ENCODE results near the gene FLAD1. TPM values are rescaled to one million over a fixed set of nuclear protein-coding genes. Genes with fewer than 3 reads are reported as not detected.

The FLAD1 gene
- total RNA-seq, 1 experiment from 2014 or later = 58.4 TPM

DNA sequence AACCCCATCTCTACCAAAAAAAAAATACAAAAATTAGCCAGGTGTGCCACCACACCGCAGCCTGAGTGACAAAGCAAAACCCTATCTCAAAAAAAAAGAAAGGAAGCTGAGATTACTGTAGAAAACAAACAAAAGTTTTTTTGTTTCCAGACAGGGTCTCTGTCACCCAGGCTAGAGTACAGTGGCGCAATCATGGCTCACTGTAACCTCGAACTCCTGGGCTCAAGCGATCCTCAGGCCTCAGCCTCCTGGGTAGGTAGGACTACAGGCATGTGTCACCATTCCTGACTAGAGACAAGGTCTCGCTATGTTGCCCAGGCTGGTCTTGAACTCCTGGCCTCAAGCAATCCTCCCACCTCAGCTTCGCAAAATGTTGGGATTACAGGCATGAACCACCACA, 18.8 kb upstream of the FLAD1 start:
- Histone ChIP-seq H3K4me2 (ENCODE audit: low read length) (no peak overlapping the region), H3K27me3 (ENCODE audit: insufficient read depth, low read length) (no peaks in the 10 kb centered on the region), H3K9ac (ENCODE audit: low read length) (no peak overlapping the region), H3K4me3 (replicated peaks in 1 of 2; ENCODE audit: low read depth in 1 of 2, low read length in 2 of 2) (no peak overlapping the region), H3K36me3 (ENCODE audit: control insufficient read depth in 1 of 2, insufficient read depth in 2 of 2, low read length in 2 of 2) (peaks cover 26 to 54% of the 10 kb centered on the region in 2 experiments; a peak in 3 of 4 replicates), H3K9me2 (ENCODE audit: insufficient read depth) (no peaks in the 10 kb centered on the region), H3K4me1 (ENCODE audit: control insufficient read depth in 1 of 2, insufficient read depth in 2 of 2, low read length in 2 of 2) (peaks cover 13 to 42% of the 10 kb centered on the region in 2 experiments), H3K27ac (ENCODE audit: low read depth, low read length) (peak overlapping the region; percentile 24), H3K9me3 (ENCODE audit: control insufficient read depth in 1 of 2, insufficient read depth in 1 of 2, low read depth in 1 of 2, low read length in 2 of 2) (no peaks in the 10 kb centered on the region), H3K79me2 (ENCODE audit: insufficient read depth, low read length) (peaks cover 53% of the 10 kb centered on the region), H4K20me1 (ENCODE audit: insufficient read depth) (no peaks in the 10 kb centered on the region), H2AFZ (ENCODE audit: low read depth, low read length, poor library complexity, severe bottlenecking) (no peak overlapping the region)
- ATAC-seq = no peak
- POLR2A ChIA-PET = interaction anchor here (1.0 to 1.4 kb wide), 2 partner anchors 8 to 9 kb away, joined by 3 to 5 read pairs; no protein-coding TSS in a partner anchor
- CTCF ChIA-PET = no interaction called here
- no TSS peak for BruUV-seq (replicated peaks)
- TF ChIP-seq JUND (IDR thresholded peaks at IDR 0.05) (no peak), POLR2A (IDR thresholded peaks at IDR 0.05; ENCODE audit: borderline replicate concordance, extremely low read depth, insufficient read depth, insufficient read length) (no peak), ZFX (IDR thresholded peaks at IDR 0.05) (no peak), SP1 (IDR thresholded peaks at IDR 0.05; ENCODE audit: low read depth) (no peak), CBX3 (IDR thresholded peaks at IDR 0.05; ENCODE audit: low read depth) (no peak), ZNF274 (IDR thresholded peaks at IDR 0.05; ENCODE audit: low read depth, low read length) (no peak), EZH2 (IDR thresholded peaks at IDR 0.05) (no peak), YY1 (IDR thresholded peaks at IDR 0.05; ENCODE audit: extremely low read depth, insufficient replicate concordance, low read depth, low read length) (no peak), SIN3A (IDR thresholded peaks at IDR 0.05; ENCODE audit: low read depth) (no peak), CTCF (IDR thresholded peaks at IDR 0.05 in 2 of 3, conservative IDR thresholded peaks at IDR 0.05 in 1 of 3; ENCODE audit: borderline replicate concordance in 1 of 3, insufficient read depth in 1 of 3, low read depth in 2 of 3, low read length in 2 of 3) (no peak), RAD21 (IDR thresholded peaks at IDR 0.05; ENCODE audit: low read depth) (no peak), SRF (IDR thresholded peaks at IDR 0.05; ENCODE audit: low read depth) (no peak)
- TF ChIP-seq, protein P1, sequence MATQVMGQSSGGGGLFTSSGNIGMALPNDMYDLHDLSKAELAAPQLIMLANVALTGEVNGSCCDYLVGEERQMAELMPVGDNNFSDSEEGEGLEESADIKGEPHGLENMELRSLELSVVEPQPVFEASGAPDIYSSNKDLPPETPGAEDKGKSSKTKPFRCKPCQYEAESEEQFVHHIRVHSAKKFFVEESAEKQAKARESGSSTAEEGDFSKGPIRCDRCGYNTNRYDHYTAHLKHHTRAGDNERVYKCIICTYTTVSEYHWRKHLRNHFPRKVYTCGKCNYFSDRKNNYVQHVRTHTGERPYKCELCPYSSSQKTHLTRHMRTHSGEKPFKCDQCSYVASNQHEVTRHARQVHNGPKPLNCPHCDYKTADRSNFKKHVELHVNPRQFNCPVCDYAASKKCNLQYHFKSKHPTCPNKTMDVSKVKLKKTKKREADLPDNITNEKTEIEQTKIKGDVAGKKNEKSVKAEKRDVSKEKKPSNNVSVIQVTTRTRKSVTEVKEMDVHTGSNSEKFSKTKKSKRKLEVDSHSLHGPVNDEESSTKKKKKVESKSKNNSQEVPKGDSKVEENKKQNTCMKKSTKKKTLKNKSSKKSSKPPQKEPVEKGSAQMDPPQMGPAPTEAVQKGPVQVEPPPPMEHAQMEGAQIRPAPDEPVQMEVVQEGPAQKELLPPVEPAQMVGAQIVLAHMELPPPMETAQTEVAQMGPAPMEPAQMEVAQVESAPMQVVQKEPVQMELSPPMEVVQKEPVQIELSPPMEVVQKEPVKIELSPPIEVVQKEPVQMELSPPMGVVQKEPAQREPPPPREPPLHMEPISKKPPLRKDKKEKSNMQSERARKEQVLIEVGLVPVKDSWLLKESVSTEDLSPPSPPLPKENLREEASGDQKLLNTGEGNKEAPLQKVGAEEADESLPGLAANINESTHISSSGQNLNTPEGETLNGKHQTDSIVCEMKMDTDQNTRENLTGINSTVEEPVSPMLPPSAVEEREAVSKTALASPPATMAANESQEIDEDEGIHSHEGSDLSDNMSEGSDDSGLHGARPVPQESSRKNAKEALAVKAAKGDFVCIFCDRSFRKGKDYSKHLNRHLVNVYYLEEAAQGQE (IDR thresholded peaks at IDR 0.05; ENCODE audit: low read depth) = no peak
- TF ChIP-seq, protein P2, sequence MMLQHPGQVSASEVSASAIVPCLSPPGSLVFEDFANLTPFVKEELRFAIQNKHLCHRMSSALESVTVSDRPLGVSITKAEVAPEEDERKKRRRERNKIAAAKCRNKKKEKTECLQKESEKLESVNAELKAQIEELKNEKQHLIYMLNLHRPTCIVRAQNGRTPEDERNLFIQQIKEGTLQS (IDR thresholded peaks at IDR 0.05) = no peak
- DNase-seq (ENCODE audit: low read depth, low spot score) = no peak
- intact Hi-C loops (cut with micrococcal nuclease) = loop anchor here (5.0 kb wide), 1 partner anchor 33 kb away; no protein-coding TSS in a partner anchor
- RAD21 ChIA-PET (ENCODE audit: low non-redundant PET in 1 of 2, low total read pairs in 2 of 2, uncharacterized antibody in 2 of 2, unreplicated experiment in 2 of 2) = no interaction called here

Data from HCT116 (cell line).